B cell (primary cell): Measurements from ENCODE around the gene IGF2BP1. TPM values are rescaled to one million over a fixed set of nuclear protein-coding genes. Genes with fewer than 3 reads are reported as not detected.
A peak's percentile ranks its signal among the peaks of the same experiment; 100 is the strongest.

ENCODE experiments used
- ATAC-seq: fragments of 200-7000 bp; cut with Tn5 transposase; one replicate; pipeline ENCODE4 v1.10.0; 2021; ENCODE audit warnings: low read depth, mild to moderate bottlenecking, moderate number of reproducible peaks, moderate library complexity
- CTCF ChIA-PET: fragments of 350-600 bp; sonication (Branson Sonifier 250); formaldehyde crosslinking; loops from one replicate; lab custom pipeline; 2021; ENCODE audit warnings: antibody characterized with exemption, inconsistent platforms; lab: Charles Lee
- POLR2A ChIA-PET: fragments of 350-600 bp; sonication (Branson Sonifier 250); formaldehyde crosslinking; loops from one replicate; lab custom pipeline; 2021; ENCODE audit warnings: antibody characterized with exemption; lab: Charles Lee
- DNase-seq: peaks from one replicate; pipeline ENCODE4 v3.0.0; 2013
- H2AFZ ChIP-seq: 2 replicates; pipeline ENCODE4 v1.6.1; 2012; ENCODE audit warnings: mild to moderate bottlenecking, low read depth, low read length; ENCODE audit not compliant: insufficient read depth, poor library complexity, severe bottlenecking
- H3K27ac ChIP-seq, 2 donors: 1 replicate in 1 of 2; 2 replicates in 1 of 2; pipeline ENCODE4 v1.5.1; 2012 to 2013; ENCODE audit warnings: low read length in 2 of 2, mild to moderate bottlenecking in 2 of 2, moderate library complexity in 1 of 2
- H3K27me3 ChIP-seq, 4 experiments: fragments of 200-600 bp in 1 of 4; sonication (generic) in 1 of 4; replicated peaks in 1 of 4; 1 replicate in 2 of 4; 2 replicates in 2 of 4; pipeline versions ENCODE4 v1.6.1 to v1.7.0; 2013 to 2016; ENCODE audit warnings: low read length in 3 of 4, mild to moderate bottlenecking in 2 of 4, mixed read lengths in 1 of 4, moderate library complexity in 1 of 4; ENCODE audit not compliant: insufficient read depth in 4 of 4, control insufficient read depth in 3 of 4; ENCODE audit errors: control extremely low read depth in 1 of 4
- H3K36me3 ChIP-seq, 2 experiments: replicated peaks in 1 of 2; 1 replicate in 1 of 2; 2 replicates in 1 of 2; pipeline versions ENCODE4 v1.6.1 to v1.7.1; 2013; ENCODE audit warnings: low read length in 1 of 2; ENCODE audit not compliant: insufficient read depth in 2 of 2, control insufficient read depth in 1 of 2; ENCODE audit errors: control extremely low read depth in 1 of 2, extremely low read depth in 1 of 2
- H3K4me1 ChIP-seq, 2 donors: fragments of 200-600 bp in 1 of 2; sonication (generic) in 1 of 2; 1 replicate in 1 of 2; 2 replicates in 1 of 2; pipeline versions ENCODE4 v1.5.1 to v1.6.1; 2013 to 2017; ENCODE audit warnings: low read length in 2 of 2; ENCODE audit not compliant: control insufficient read depth in 2 of 2, insufficient read depth in 2 of 2
- H3K4me2 ChIP-seq: replicated peaks from 2 replicates; pipeline ENCODE3; 2012; ENCODE audit warnings: mild to moderate bottlenecking, low read depth, low read length; ENCODE audit not compliant: poor library complexity, severe bottlenecking
- H3K4me3 ChIP-seq, 5 experiments: fragments of 200-600 bp in 1 of 5; sonication (generic) in 1 of 5; 1 replicate in 3 of 5; 2 replicates in 2 of 5; pipeline versions ENCODE4 v1.5.1 to v1.7.0; 2011 to 2016; ENCODE audit warnings: low read length in 4 of 5, mild to moderate bottlenecking in 4 of 5, low read depth in 2 of 5, control low read depth in 1 of 5, moderate library complexity in 1 of 5; ENCODE audit not compliant: insufficient read depth in 1 of 5; ENCODE audit errors: control extremely low read depth in 1 of 5, extremely low read depth in 1 of 5
- H3K79me2 ChIP-seq: fragments of 200-600 bp; sonication (generic); one replicate; pipeline ENCODE4 v1.6.0; 2016; ENCODE audit warnings: low read length; ENCODE audit not compliant: control insufficient read depth, insufficient read depth
- H3K9ac ChIP-seq: fragments of 200-600 bp; sonication (generic); 2 replicates; pipeline ENCODE4 v1.6.1; 2017; ENCODE audit warnings: mild to moderate bottlenecking, low read length, moderate library complexity
- H3K9me3 ChIP-seq, 3 donors: one replicate each; pipeline versions ENCODE4 v1.6.1 to v1.7.1; 2013; ENCODE audit warnings: low read length in 2 of 3; ENCODE audit not compliant: control insufficient read depth in 2 of 3, insufficient read depth in 1 of 3; ENCODE audit errors: control extremely low read depth in 1 of 3
- H4K20me1 ChIP-seq: 2 replicates; pipeline ENCODE4 v1.6.0; 2012; ENCODE audit warnings: mild to moderate bottlenecking, low read length; ENCODE audit not compliant: insufficient read depth, control insufficient read depth, poor library complexity, severe bottlenecking
- H3K27ac Mint-ChIP-seq: one replicate; pipeline ENCODE4 v1.8.0; 2021; ENCODE audit warnings: mixed read lengths
- H3K27me3 Mint-ChIP-seq: one replicate; pipeline ENCODE4 v1.8.0; 2021; ENCODE audit warnings: mixed read lengths
- H3K4me1 Mint-ChIP-seq: one replicate; pipeline ENCODE4 v1.8.0; 2021; ENCODE audit warnings: mixed read lengths
- H3K4me3 Mint-ChIP-seq: one replicate; pipeline ENCODE4 v1.8.0; 2021; ENCODE audit warnings: mixed read lengths
- H3K9me3 Mint-ChIP-seq: one replicate; pipeline ENCODE4 v1.8.0; 2022; ENCODE audit warnings: mixed read lengths; ENCODE audit not compliant: insufficient read depth
- EZH2 ChIP-seq: IDR thresholded peaks from 2 replicates; pipeline ENCODE4 v1.6.1; 2012; ENCODE audit warnings: borderline replicate concordance, low read depth, mild to moderate bottlenecking, moderate library complexity, low read length; ENCODE audit not compliant: insufficient read depth, poor library complexity, severe bottlenecking
- WGBS: methylation state at CpG from one replicate; pipeline ENCODE4 v1.1.5; 2013; ENCODE audit warnings: missing lambda C conversion rate; ENCODE audit not compliant: insufficient coverage; 5-methylcytosine and 5-hydroxymethylcytosine counted together
- intact Hi-C: fragments of 100-400 bp; cut with micrococcal nuclease; formaldehyde crosslinking; loops from one replicate; pipeline ENCODE4 v1.10.0; 2022
- polyA plus RNA-seq: library from polyadenylated mRNA; depleted of rRNA; stranded (reverse); fragments of >200 nt; gene quantifications from 2 replicates; pipeline ENCODE4 v1.2.3, GENCODE V29; 2012
- total RNA-seq, 2 donors: library from RNA; stranded (reverse); fragments of 120-200 nt in 1 of 2; gene quantifications; 1 replicate in 1 of 2; 2 replicates in 1 of 2; pipeline versions ENCODE4 v1.2.3 to v1.2.4, GENCODE V29; 2013 to 2022
- TF ChIP-seq, protein P1 (sequence below): fragments of 200-600 bp; IDR thresholded peaks from one replicate; pipeline ENCODE4 v1.8.0; 2022; ENCODE audit warnings: antibody characterized with exemption, mild to moderate bottlenecking

The IGF2BP1 gene
- total and polyA plus RNA-seq, 2 donors (not counting 1 experiment from before 2014, with no cell fraction given): not detected

- Mint-ChIP-seq H3K4me1 (peaks cover 11% of the 10 kb centered on the region), H3K9me3 (no peaks in the 10 kb centered on the region), H3K4me3 (peak overlapping the region; percentile 35), H3K27ac (peak overlapping the region; percentile 86), H3K27me3 (peaks cover 4% of the 10 kb centered on the region)
- POLR2A ChIA-PET: interaction anchor here (1.0 kb wide), 1 partner anchor 45 kb away, joined by 3 read pairs; the partner anchor contains the start of gene UBE2Z
- peak; percentile 83 for ATAC-seq
- Histone ChIP-seq H3K4me2 (peak overlapping the region; percentile 48), H3K36me3 (no peaks in the 10 kb centered on the region), H2AFZ (peak overlapping the region; percentile 2), H3K27ac (no peak overlapping the region), H3K27me3 (no peaks in the 10 kb centered on the region), H3K4me1 (peaks cover 9 to 22% of the 10 kb centered on the region in 2 donors), H3K9ac (no peak overlapping the region), H3K79me2 (no peaks in the 10 kb centered on the region), H4K20me1 (no peaks in the 10 kb centered on the region), H3K4me3 (no peak overlapping the region), H3K9me3 (peaks cover 0 to 2% (median 0%) of the 10 kb centered on the region in 3 donors)
- WGBS: 0% methylated on average over 3 of the region's 5 CpGs
- TF ChIP-seq, protein P1, sequence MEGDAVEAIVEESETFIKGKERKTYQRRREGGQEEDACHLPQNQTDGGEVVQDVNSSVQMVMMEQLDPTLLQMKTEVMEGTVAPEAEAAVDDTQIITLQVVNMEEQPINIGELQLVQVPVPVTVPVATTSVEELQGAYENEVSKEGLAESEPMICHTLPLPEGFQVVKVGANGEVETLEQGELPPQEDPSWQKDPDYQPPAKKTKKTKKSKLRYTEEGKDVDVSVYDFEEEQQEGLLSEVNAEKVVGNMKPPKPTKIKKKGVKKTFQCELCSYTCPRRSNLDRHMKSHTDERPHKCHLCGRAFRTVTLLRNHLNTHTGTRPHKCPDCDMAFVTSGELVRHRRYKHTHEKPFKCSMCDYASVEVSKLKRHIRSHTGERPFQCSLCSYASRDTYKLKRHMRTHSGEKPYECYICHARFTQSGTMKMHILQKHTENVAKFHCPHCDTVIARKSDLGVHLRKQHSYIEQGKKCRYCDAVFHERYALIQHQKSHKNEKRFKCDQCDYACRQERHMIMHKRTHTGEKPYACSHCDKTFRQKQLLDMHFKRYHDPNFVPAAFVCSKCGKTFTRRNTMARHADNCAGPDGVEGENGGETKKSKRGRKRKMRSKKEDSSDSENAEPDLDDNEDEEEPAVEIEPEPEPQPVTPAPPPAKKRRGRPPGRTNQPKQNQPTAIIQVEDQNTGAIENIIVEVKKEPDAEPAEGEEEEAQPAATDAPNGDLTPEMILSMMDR: no peak
- intact Hi-C loops: no loop called here
- CTCF ChIA-PET: interaction anchor here (0.6 kb wide), 1 partner anchor 280 kb away, joined by 3 read pairs; no protein-coding TSS in a partner anchor
- peak; percentile 68 for DNase-seq
Measured at GRCh38 chr17:48952904-48953303, 44.3 kb upstream of the IGF2BP1 start.

- Histone ChIP-seq H4K20me1 (no peaks in the 10 kb centered on the region), H3K4me2 (no peak overlapping the region)
- TF ChIP-seq EZH2: no peak
- TF ChIP-seq, protein P1: no peak
Measured at GRCh38 chr17:48954300-48954755, 42.9 kb upstream of the IGF2BP1 start.

More at GRCh38 chr17:48954300-48954755, 42.9 kb upstream of the IGF2BP1 start:
- ATAC-seq: no peak
- Histone ChIP-seq H3K36me3 (no peaks in the 10 kb centered on the region), H2AFZ (peak overlapping the region; percentile 1), H3K4me1 (peaks cover 9 to 22% of the 10 kb centered on the region in 2 donors), H3K27ac (no peak overlapping the region), H3K9me3 (peaks cover 0 to 2% (median 0%) of the 10 kb centered on the region in 3 donors), H3K9ac (no peak overlapping the region), H3K27me3 (peaks cover 0 to 3% (median 3%) of the 10 kb centered on the region in 4 experiments), H3K79me2 (no peaks in the 10 kb centered on the region), H3K4me3 (no peak overlapping the region)
- ChIA-PET CTCF (no interaction called here), POLR2A (no interaction called here)
- Mint-ChIP-seq H3K27ac (no peak overlapping the region), H3K9me3 (no peaks in the 10 kb centered on the region), H3K4me1 (peaks cover 11% of the 10 kb centered on the region), H3K4me3 (no peak overlapping the region), H3K27me3 (peaks cover 11% of the 10 kb centered on the region)
- no peak for DNase-seq
- WGBS: 100% methylated on average over 2 of the region's 7 CpGs
- intact Hi-C loops: no loop called here
